AG09319 (cell line): Measurements from ENCODE around the gene STK24.

ENCODE experiments used
- DNase-seq: peaks from one replicate; pipeline ENCODE4 v3.0.0-alpha.2; 2010; ENCODE audit warnings: low read depth; ENCODE audit errors: extremely low read depth
- CTCF ChIP-seq: IDR thresholded peaks from 2 replicates; pipeline ENCODE4 v1.5.1; 2011; ENCODE audit warnings: low read depth, mild to moderate bottlenecking, inconsistent platforms, low read length, moderate library complexity

STK24 gene

GRCh38 chr13:98487522-98487921 is 89.4 kb downstream of the STK24 start:
- TF ChIP-seq CTCF = no peak
- no peak for DNase-seq

- no peak for TF ChIP-seq CTCF
Measured at GRCh38 chr13:98487016-98487415, 89.9 kb downstream of the STK24 start.

GRCh38 chr13:98486412-98486811 is 90.5 kb downstream of the STK24 start:
- DNase-seq = no peak
- TF ChIP-seq CTCF = no peak

More at GRCh38 chr13:98487016-98487415, 89.9 kb downstream of the STK24 start:
- no peak for DNase-seq

GRCh38 chr13:98485561-98485960 is 91.3 kb downstream of the STK24 start:
- TF ChIP-seq CTCF = no peak
- DNase-seq = no peak

- peak; percentile 82 for DNase-seq
- TF ChIP-seq CTCF = peak; percentile 5
Measured at GRCh38 chr13:98484289-98485219, 92.4 kb downstream of the STK24 start.

- DNase-seq = no peak
Measured at GRCh38 chr13:98483601-98484288, 93.2 kb downstream of the STK24 start.

More at GRCh38 chr13:98483601-98484288, 93.2 kb downstream of the STK24 start:
- no peak for TF ChIP-seq CTCF
